Bone marrow (tissue), 2 donors: ENCODE data around the gene MXRA8.
A peak's percentile ranks its signal among the peaks of the same experiment; 100 is the strongest.
"Not testable (repeated sequence)": the region's sequence is repeated elsewhere in the genome, so short reads cannot be mapped to it uniquely, and the experiment has no call there.

Source experiments
- DNase-seq, 2 donors: peaks; one replicate each; lab custom pipeline; 2025; lab: John Stamatoyannopoulos, UW

MXRA8 gene, protein sequence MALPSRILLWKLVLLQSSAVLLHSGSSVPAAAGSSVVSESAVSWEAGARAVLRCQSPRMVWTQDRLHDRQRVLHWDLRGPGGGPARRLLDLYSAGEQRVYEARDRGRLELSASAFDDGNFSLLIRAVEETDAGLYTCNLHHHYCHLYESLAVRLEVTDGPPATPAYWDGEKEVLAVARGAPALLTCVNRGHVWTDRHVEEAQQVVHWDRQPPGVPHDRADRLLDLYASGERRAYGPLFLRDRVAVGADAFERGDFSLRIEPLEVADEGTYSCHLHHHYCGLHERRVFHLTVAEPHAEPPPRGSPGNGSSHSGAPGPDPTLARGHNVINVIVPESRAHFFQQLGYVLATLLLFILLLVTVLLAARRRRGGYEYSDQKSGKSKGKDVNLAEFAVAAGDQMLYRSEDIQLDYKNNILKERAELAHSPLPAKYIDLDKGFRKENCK

DNA sequence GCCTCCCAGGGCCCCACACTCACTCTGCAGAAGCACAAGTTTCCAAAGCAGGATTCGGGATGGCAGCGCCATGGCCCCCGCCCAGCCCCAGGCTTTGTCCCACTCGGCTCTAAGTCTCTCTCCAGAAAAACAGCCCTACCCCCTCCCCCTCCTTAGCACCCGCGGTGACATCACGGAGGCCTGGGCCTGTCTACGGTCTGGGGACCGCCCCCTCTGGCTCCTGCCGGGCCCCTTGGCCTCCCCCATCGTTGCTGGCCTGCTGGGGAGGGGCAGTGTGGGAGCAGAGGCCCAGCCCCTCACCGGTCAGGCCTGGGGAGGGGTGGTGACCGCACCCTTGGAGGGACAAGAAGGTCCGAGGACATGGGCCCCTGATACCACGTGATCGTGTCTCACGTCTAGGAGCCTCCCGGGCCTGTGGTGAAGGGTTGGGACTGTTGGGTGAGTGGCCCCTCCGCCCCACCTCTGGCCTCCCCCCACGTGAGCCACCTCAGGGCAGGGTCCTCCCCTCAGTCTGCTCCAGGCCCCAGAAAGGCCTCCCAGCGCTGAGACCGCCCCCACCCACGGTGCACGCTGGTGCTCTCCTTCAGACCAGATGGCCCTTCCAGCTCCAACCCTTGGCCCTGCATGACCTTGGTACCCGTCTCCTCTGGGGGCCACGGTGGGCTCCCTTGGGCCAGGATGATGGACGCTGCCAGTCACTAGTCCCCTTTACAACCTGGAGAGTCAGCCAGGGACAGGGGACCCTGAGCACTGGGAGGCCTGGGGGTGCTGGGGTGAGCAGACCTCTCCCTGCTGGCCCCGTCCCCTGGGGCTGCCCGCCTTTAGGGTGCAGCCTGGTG lies at the start of gene MXRA8:
Gene MXRA8 (minus strand): TSS at position 123 of the 839 bp plus-strand sequence. CDS start 51 bp downstream, at position 72.
- DNase-seq, result no peak

DNA sequence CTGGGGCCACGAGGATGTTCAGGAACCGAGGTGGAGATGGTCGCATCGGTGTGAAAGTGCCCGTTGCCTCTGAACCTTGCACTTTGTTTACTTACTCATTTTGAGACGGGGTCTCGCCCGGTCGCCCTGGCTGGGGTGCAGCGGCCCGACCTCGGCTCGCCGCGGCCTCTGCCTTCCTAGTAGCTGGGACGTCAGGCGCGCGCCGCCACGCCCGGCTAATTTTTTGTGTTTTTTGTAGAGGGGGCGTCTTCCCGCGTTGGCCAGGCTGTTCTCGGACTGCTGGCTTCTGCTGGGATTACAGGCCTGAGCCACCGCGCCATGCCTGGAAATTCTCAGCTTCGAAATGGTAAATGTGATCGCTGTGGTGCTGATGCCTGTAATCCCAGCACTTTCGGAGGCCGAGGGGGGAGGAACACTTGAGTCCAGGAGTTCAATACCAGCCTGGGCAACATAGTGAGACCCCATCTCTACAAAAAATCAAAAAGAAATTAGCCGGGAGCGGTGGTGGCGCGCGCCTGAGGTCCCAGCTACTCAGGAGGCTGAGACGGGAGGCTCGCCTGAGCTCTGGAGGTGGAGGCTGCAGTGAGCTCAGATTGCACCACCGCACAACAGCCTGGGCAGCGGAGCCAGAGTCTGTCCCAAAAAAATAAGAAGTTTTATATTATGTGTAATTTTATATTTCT lies 49.4 kb upstream of the MXRA8 start:
- DNase-seq, result no peak

DNA sequence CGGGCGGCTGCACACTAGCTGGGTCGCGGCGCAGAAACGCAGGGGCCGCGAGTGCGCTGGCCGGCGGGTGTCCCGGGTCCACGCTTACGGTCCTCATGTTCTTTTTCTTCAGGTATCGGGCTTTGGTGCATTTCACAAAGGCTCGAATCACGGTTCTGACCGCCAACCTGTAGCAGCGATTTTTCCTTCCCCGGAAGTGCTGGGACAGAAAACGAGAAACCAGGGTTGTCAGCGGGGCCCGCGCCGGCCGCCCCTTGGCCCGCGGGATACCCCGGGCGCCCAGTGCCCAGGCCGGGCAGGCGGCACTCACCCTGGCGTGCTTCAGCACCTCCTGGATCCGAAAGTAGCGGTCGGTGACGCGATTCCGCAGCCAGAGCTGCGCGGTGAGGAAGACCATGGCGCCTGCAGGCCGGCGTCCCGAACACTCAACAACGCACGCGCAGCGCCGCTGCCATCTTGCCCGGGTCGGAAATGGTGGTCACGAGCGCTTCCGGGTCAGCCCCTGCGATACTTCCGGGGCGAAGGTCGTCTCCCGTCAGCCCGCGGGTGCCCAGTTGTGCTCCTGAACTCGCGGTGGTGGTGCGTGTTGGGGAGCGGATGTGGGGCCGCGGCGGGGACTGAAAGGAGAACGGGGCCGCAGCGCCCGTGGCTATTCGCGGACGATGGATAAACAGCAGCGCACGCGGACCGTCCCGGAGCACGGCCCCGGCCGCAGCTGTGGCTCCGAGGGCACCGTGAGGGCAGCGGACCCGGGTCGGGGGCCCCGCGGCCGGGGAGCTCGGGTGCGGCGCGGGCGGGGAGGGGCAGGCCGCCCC lies 48.7 kb upstream of the MXRA8 start, which contains the start of gene MRPL20:
Gene MRPL20 (minus strand): TSS at position 473 of the 815 bp plus-strand sequence. CDS start 76 bp downstream, at position 397.
- peak; percentile 76 to 80 for DNase-seq

DNA sequence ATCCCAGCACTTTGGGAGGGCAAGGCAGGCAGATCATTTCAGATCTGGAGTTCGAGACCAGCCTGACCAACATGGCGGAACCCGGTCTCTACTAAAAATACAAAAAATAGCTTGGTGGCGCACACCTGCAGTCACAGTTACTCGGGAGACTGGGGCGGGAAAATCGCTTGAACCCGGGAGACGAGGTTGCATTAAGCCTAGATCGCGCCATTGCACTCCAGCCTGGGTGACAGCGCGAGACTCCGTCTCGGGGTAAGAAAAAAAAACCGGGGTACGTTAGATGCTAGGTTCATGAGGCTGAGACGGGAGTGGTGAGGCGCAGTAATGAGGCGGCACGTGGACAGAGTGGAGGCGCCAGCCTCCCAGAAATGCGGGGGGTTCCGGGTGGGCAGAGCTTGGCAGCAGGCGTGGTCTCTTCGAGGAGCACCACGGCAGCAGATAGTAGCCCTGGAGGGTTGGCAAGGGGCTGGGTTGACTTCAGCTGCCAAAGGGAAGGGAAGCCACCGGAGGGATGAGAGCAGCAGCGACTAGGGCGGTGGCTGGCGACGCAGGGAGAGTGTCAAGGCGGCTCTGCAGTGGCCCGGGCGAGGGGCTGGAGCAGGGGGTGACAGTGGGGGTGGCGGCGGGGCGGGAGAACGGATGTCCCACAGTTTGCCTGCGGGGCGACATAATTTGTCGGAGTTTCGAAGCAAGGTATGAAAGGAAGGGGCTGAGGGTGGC lies 47.9 kb upstream of the MXRA8 start:
- DNase-seq, result no peak

DNA sequence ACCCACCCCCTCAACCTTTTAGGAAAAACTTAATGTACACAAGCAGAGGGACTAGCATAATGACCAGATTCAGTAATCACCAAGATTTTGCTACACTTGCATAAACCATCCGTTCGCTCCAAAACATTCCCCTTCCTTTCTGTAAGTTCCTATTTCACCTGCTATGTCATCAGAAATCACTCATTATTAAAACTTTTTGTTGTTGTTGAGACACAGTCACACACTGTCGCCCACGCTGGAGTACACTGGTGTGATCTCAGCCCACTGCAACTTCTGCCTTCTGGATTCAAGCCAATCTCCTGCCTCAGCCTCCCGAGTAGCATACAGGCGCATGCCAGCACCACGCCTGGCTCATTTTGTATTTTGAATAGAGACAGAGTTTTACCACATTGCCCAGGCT lies 45.3 kb upstream of the MXRA8 start:
- no peak for DNase-seq

DNA sequence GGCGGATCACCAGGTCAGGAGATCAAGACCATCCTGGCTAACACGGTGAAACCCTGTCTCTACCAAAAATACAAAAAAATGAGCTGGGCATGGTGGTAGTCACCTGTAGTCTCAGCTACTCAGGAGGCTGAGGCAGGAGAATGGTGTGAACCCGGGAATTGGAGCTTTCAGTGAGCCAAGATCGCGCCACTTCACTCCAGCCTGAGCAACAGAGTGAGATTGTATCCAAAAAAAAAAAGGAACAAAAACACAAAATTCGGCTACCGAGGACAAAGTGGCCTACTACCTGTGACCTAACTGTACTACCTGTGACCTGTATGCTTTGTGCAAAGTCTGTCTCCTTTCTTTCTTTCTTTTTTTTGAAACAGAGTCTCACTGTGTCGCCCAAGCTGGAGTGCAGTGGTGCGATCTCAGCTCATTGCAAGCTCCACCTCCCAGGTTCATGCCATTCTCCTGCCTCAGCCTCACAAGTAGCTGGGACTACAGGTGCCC lies 44.6 kb upstream of the MXRA8 start:
- not testable (repeated sequence) for DNase-seq

DNA sequence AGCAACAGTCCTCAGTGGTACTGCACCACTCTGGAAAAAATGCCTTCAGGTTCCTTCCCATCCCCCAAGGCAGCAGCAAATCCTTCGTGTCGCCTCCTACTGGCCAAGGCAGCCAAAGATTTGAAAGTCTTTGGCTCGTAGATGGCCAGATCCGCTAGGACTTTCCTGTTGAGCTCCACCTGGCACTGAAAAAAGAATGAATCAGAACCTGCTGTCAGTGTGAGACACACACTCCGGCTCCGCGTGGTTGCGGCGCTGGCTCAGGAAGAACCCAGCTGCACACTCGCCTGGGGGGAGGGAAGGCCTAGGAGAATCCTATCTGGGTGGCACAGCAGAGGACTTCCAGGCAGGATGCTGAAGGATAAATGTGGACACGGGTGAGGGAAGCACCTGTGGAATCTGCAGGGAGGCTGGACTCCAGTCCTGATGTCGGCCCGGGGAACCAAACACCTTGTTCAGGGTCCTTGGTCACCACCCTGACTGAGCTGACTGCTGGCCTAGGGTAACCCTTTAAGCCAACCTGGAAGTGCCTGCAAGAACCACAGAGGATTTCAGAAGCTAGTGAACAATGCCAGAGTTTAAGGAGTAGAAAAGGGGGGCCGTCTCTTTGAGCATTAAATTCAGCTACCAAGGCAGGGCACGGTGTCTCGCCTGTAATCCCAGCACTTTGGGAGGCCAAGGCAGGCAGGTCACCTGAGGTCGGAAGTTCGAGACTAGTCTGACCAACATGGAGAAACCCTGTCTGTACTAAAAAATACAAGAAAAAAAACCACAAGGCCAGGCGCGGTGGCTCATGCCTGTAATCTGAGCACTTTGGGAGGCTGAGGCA lies 43.9 kb upstream of the MXRA8 start:
- no peak for DNase-seq

DNA sequence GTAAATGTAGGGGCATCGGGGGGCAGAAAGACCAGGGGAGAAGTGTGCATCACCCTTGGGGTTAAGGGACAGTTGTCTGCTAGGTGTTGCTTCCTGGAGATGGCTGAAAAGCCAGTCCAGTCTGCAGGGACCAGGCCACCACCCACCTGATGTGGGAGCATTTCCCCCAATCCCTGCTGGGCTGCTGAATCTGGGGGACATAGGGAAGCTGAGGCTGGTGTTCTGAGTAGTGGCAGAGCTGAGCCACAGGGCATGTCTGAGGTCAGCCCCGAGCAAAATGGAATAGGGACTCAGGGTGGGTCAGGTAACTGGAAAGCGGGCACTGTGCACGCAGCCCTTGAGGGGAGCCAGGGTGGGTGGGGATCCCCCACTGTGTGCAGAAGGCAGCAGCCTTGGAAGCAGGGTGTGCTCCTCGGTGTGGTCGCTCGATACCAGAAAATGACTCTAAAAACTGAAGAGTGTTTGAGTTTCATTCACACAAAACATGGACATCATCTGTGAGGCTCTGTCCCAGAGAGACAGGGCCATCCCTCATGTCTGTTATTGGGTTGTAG lies 43.2 kb upstream of the MXRA8 start:
- no peak for DNase-seq

DNA sequence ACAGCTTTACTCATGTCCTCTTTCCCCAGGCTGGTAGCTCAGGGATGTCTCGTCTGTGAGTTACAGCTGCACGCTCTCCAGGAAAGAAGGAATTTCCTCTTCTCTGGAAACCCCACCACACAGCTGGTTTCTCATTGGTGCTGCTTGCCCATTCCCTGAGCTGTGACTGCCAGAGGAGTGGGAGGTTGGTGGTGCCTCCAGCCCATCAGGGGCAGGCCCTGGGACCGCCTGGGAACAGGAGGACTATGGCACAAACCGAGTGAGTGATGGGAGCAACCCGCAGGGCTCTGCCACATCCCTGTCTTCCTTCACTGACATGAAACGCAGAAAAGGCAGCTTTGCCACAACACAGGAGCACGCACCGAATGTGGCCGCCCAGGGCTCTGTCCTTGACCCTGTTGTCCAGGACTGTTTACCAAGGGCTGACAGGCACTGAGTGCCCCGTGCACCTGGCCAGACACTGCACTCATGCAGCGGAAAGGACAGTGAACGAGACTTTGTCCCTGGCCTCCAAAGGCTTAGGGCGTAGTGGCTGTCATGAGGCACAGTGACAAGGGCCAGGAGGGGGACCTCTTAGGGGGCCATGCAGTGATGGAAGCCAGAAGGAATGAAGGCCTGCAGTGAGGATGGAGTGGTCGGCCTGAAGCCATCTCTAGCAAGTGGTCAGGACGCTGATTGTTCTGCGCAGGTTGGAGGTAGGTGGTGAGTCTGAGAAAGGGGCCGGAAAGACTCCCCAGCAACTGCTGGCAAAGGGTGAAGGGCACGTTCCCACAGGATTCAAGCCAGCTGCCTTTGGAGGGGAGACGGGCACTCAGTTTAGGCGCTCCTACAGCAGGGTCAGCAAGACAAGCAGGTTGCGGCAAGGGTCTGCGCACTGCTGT lies 42.5 kb upstream of the MXRA8 start:
- DNase-seq, result no peak

DNA sequence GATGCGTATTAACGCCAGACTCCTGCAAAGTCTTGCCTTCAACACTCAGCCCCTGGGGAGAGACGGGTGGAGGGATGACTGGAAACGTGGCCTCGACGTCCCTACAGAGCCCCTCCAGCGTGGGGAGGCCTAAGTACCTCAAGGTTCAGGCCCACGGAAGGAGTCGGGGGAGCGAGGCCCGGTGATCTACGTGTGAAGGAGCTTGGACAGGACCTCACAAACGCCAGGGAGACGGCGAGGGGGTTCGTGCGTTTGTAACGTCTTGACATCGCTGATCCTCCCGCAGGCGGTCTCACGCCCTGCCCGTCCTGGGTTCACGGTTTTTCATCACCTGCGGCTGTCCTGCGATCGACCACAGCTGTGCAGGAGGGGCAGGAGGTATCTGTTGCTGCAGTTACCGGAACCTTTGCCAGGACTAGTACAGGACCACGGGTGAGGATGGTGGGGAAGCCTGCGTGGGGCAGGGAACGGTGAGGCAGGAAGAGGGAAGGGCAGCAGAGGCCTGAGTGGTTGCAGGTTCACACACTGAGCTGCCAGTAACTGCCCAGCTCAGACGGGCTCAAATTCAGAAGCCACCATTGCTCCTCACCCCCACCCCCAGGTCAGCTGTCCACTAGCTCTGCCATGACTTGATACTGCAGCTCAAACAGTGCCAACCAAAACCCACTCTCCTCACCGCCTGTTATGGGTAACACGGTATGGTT lies 41.7 kb upstream of the MXRA8 start:
- DNase-seq, result no peak

DNA sequence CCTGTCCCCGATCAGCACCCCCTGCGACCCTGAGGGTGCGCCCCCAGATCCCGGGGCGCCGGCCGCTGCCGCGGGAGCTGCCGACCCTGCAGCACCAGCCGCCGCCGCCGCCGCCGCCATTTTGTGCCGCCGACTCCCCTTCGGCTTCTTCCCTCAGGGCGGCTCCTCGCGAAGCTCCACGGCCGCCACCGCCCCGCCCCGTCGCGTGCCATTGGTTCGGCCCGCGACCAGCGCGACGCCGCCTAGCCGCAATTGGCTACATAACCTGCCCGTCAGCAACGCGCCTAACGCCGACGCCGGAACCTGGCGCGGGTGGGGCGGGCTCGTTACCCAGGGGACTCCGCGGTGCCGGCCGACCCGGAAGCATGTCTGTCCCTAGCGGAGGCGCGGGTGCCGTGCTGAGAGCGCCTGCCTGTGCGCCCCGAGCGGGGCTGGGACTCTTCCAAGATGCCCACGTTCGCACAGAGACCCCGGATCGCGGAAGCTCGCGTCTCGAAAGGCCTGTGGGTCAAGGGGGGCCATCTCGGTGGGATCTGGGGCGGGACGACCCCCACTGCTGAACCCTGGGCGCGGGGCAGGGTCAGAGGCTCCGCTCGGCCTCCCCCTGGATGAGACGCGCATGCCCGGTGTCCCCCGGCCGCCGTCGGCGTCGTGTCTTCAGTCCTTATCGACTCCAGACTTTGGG lies 41.0 kb upstream of the MXRA8 start, which contains the start of gene CCNL2:
Gene CCNL2 (minus strand): TSS at position 149 of the 685 bp plus-strand sequence. CDS start 29 bp downstream, at position 120.
- peak; percentile 90 to 93 for DNase-seq

DNA sequence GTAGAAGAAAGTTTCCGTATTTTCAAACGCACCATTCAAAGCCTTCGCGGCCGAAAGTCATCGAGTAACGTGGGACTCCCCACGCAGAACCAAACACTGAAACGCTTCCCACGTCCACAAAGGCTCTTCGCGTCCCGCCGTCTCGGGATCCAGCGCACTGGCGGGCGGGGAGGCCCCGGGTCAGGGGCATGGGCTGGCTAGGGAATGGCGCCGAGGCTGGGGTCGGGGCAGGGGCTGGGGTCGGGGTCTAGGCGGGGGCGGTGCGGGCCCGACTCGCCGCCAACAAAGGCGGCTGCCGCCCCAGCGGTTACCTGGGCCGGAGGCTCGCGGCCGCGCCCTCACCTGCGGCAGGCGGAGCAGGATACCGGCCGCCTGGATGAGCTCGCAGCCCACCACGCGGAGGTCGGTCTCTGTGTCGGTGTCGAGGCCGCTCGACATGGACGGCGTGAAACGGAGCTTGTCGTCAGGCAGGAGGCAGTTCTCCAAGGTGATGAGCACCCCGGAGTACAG lies 40.4 kb upstream of the MXRA8 start:
- no peak for DNase-seq

DNA sequence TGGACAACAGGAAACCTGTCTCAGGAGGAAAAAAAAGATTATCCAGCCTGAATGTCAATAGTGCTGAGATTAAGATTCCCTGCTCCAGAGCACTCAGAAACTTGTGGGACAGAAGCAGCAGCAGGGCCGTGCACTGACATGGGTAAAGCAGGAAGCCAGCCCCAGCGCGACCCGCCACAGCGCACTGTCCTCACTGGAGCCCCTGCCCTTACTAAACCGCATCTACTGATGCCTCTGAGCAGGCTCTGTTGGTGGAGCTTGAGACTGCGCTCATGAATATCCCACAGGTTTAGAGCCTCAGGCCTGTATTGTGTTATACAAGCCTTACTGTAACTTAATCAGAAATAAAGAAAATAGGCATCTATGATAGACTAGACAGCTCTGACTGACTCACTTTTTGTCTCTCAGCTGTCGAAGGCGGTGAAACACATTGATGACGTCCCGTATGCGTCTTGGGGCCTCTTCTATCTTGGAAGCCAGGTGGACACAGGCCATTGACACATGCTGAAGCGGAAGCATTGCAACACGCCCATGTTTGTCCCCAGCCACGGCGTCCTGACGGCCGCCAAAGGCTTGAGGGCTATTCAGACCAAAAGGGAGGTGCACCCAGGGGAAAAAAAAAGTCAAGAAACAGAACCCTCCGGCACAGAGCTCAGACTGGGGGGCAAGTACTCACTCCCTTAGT lies 39.6 kb upstream of the MXRA8 start:
- DNase-seq, result no peak

DNA sequence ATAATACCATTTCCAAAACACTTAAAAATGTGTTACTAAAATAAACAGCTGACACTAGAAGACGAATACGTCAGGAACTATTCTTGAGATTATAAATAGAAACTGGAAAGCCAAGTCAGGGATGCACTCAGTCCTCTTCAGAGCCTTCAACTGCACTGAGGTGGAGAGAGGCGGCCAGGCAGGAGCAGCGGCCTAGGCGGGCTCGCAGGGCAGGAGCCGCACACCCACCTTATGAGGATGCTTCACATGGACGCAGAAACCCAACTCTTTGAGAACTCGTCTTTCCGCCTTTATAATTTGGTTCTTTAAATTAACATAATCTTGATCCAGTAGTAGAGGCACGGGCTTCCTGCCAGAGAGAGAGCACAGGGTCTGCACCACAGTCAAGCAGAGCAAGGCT lies 36.8 kb upstream of the MXRA8 start:
- DNase-seq, result no peak

DNA sequence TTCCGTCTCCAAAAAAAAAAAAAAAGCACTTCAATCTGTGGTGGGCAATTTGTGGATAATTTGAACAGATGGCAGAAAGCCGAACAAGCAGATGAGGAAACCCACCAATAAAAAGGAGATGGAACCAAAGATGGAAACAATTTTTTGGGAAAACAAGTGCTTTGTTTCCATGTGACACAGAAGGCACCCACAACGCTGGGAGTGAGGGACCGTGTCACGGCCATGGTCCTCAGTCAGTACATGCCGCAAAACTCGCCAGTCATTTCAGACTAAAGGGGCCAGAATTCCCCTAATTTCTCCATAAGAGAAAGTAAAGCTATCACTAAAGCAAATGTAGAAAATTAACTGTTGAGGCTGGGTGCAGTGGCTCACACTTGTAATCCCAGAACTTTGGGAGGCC lies 35.8 kb upstream of the MXRA8 start:
- DNase-seq, result no peak

DNA sequence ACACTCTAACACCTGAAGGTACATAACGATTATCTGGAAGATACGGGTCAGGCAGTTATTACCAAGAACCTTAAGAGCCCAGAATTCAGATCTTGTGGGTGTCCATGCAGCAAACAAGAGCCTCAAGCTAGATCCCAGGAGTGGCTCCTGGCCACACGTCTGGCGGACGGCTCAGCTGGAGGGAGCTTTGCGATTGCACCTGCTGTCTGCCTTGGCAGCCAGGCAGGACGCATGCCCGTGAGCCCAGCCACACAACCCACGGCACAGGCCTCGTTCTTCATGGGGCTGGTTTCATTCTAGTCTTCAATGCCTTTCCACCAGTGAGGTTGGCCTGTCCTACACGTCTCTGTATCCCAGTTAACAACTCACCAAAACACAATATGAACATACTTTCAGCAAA lies 35.1 kb upstream of the MXRA8 start:
- DNase-seq, result no peak
